PC-9 (cell line): ENCODE data around the gene CTSE. TPM values are rescaled to one million over a fixed set of nuclear protein-coding genes. Genes with fewer than 3 reads are reported as not detected.

Source experiments
- BruUV-seq: library from RNA; stranded (reverse); fragments of 400-500 nt; replicated peaks from 2 replicates; lab custom pipeline; 2021; lab: Mats Ljungman, UMichigan
- CTCF ChIA-PET: fragments of 300-600 bp; sonication (Branson Sonifier 250); formaldehyde crosslinking; loops from one replicate; lab custom pipeline; 2022; ENCODE audit warnings: antibody characterized with exemption; lab: Charles Lee
- POLR2A ChIA-PET: fragments of 300-600 bp; sonication (Branson Sonifier 250); formaldehyde crosslinking; loops from one replicate; lab custom pipeline; 2022; ENCODE audit warnings: antibody characterized with exemption; ENCODE audit not compliant: unreplicated experiment; lab: Charles Lee
- DNase-seq, 2 experiments: peaks; one replicate each; pipeline versions ENCODE4 v3.0.0 to v3.0.0-alpha.2; 2015 to 2022; ENCODE audit warnings: mixed read lengths in 1 of 2
- H2AFZ ChIP-seq: fragments of 200-600 bp; sonication (generic); 2 replicates; pipeline ENCODE4 v1.8.1; 2017; ENCODE audit warnings: antibody characterized with exemption
- H3F3A ChIP-seq: fragments of 200-600 bp; sonication (generic); 2 replicates; pipeline ENCODE4 v1.8.1; 2017; ENCODE audit warnings: antibody characterized with exemption, mild to moderate bottlenecking, low read depth; ENCODE audit not compliant: insufficient read depth
- H3K27ac ChIP-seq: fragments of 200-600 bp; sonication (generic); 2 replicates; pipeline ENCODE4 v1.6.1; 2016; ENCODE audit warnings: mixed run types
- H3K27me3 ChIP-seq: fragments of 200-600 bp; sonication (generic); 2 replicates; pipeline ENCODE4 v1.6.1; 2016; ENCODE audit warnings: low read depth, mixed run types; ENCODE audit not compliant: insufficient read depth
- H3K36me3 ChIP-seq: fragments of 200-600 bp; sonication (generic); 2 replicates; pipeline ENCODE4 v1.6.1; 2016; ENCODE audit warnings: low read depth, mixed run types
- H3K4me1 ChIP-seq: fragments of 200-600 bp; sonication (generic); replicated peaks from 2 replicates; pipeline ENCODE4 v1.6.1; 2016; ENCODE audit warnings: mixed run types; ENCODE audit not compliant: insufficient read depth
- H3K4me2 ChIP-seq: fragments of 200-600 bp; sonication (generic); 2 replicates; pipeline ENCODE4 v1.6.1; 2017; ENCODE audit warnings: mixed run types
- H3K4me3 ChIP-seq: fragments of 200-600 bp; sonication (generic); 2 replicates; pipeline ENCODE4 v1.6.1; 2016; ENCODE audit warnings: mixed run types
- H3K79me2 ChIP-seq: fragments of 200-600 bp; sonication (generic); 2 replicates; pipeline ENCODE4 v1.6.1; 2017; ENCODE audit warnings: low read depth, mixed run types
- H3K9me2 ChIP-seq: fragments of 200-600 bp; sonication (generic); 2 replicates; pipeline ENCODE4 v1.8.1; 2017; ENCODE audit warnings: mild to moderate bottlenecking; ENCODE audit not compliant: insufficient read depth
- H3K9me3 ChIP-seq: fragments of 200-600 bp; sonication (generic); 2 replicates; pipeline ENCODE4 v1.8.1; 2016; ENCODE audit warnings: low read depth; ENCODE audit not compliant: insufficient read depth
- H4K20me1 ChIP-seq: fragments of 200-600 bp; sonication (generic); 2 replicates; pipeline ENCODE4 v1.8.1; 2017; ENCODE audit not compliant: insufficient read depth
- EZH2 ChIP-seq: fragments of 200-600 bp; sonication (generic); IDR thresholded peaks from 2 replicates; pipeline ENCODE4 v1.8.0; 2017; ENCODE audit warnings: antibody characterized with exemption, low read depth
- intact Hi-C: fragments of 100-400 bp; cut with micrococcal nuclease; formaldehyde crosslinking; loops from one replicate; pipeline ENCODE4 v1.10.0; 2022; ENCODE audit not compliant: unreplicated experiment
- total RNA-seq: library from RNA; stranded (reverse); gene quantifications from 2 replicates; pipeline ENCODE4 v1.2.3, GENCODE V29; 2021
- TF ChIP-seq, protein P1 (sequence below): fragments of 200-600 bp; sonication (generic); conservative IDR thresholded peaks from 2 replicates; pipeline ENCODE4 v1.6.1; 2017; ENCODE audit warnings: mixed run types, antibody characterized with exemption, mild to moderate bottlenecking, moderate library complexity

The CTSE gene
- total RNA-seq, 1 experiment from 2014 or later, result 1.2 TPM

DNA sequence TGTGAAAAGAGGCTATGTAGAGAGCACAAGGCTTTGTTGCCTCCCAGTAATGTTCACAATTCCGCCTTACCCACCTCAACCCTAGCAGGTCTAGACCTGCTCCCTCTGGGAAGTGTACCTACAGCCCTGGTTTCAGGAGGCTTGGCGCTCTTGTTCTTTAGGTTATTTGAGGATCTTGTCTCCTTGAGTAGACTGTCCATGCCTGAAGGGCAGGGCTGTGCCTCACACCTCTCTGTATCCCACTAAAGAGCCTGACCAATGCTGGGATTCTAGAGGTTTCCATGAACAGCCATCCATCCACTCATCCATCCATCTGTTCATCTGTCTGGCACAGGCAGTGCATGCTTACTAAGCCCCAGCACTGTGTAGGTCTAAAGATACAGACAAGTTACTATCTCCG, 21.5 kb downstream of the CTSE start:
- no peak for TF ChIP-seq EZH2
- TF ChIP-seq, protein P1, sequence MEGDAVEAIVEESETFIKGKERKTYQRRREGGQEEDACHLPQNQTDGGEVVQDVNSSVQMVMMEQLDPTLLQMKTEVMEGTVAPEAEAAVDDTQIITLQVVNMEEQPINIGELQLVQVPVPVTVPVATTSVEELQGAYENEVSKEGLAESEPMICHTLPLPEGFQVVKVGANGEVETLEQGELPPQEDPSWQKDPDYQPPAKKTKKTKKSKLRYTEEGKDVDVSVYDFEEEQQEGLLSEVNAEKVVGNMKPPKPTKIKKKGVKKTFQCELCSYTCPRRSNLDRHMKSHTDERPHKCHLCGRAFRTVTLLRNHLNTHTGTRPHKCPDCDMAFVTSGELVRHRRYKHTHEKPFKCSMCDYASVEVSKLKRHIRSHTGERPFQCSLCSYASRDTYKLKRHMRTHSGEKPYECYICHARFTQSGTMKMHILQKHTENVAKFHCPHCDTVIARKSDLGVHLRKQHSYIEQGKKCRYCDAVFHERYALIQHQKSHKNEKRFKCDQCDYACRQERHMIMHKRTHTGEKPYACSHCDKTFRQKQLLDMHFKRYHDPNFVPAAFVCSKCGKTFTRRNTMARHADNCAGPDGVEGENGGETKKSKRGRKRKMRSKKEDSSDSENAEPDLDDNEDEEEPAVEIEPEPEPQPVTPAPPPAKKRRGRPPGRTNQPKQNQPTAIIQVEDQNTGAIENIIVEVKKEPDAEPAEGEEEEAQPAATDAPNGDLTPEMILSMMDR, result no peak
- Histone ChIP-seq H3K4me2 (no peak overlapping the region), H3K4me3 (no peak overlapping the region), H3K79me2 (no peaks in the 10 kb centered on the region), H3F3A (peaks cover 21% of the 10 kb centered on the region; the same call in 1 of the 2 replicates), H2AFZ (no peak overlapping the region), H3K9me2 (no peaks in the 10 kb centered on the region), H4K20me1 (no peaks in the 10 kb centered on the region), H3K27me3 (no peaks in the 10 kb centered on the region), H3K27ac (no peak overlapping the region), H3K36me3 (no peaks in the 10 kb centered on the region), H3K9me3 (no peaks in the 10 kb centered on the region), H3K4me1 (peaks cover 15% of the 10 kb centered on the region)
- no peak for DNase-seq
- intact Hi-C loops, result no loop called here
- ChIA-PET CTCF (no interaction called here), POLR2A (no interaction called here)
- no TSS peak for BruUV-seq

DNA sequence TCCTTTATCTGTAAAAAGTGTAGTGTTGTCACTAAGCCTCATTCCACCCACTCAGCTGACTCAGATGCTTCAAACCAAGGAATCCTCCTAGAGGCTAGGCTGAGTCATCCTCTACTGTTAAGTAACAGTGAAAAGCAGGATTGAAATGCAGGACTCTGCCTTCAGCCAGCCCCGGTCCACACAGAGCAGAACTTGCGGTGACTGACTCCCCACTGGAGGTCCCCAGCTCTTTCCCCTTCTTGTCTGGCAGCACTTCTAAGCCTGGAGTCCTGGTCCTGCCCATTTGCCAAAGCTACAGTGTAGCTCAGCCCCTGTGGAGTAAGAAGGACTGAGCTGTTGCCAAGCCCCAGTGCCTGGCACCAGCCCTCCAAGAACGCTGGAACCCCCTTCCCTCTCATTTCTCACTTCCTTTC, 22.2 kb downstream of the CTSE start:
- Histone ChIP-seq H3K27ac (no peak overlapping the region), H3K9me3 (no peaks in the 10 kb centered on the region), H3K36me3 (no peaks in the 10 kb centered on the region), H3K27me3 (no peaks in the 10 kb centered on the region), H3F3A (peaks cover 21% of the 10 kb centered on the region; the same call in 1 of the 2 replicates), H3K4me2 (peak overlapping the region; percentile 49), H4K20me1 (no peaks in the 10 kb centered on the region), H3K9me2 (no peaks in the 10 kb centered on the region), H2AFZ (no peak overlapping the region), H3K79me2 (no peaks in the 10 kb centered on the region), H3K4me3 (no peak overlapping the region), H3K4me1 (peaks cover 15% of the 10 kb centered on the region)
- DNase-seq, result peak; percentile 37 to 77
- CTCF ChIA-PET, result interaction anchor here (0.7 to 0.8 kb wide), 2 partner anchors 9 to 12 kb away, joined by 3 to 4 read pairs; no protein-coding TSS in a partner anchor
- TF ChIP-seq, protein P1, result no peak
- TF ChIP-seq EZH2, result no peak
- no TSS peak for BruUV-seq
- POLR2A ChIA-PET, result interaction anchor here (0.6 to 0.8 kb wide), 2 partner anchors 152 to 477 kb away, joined by 4 read pairs; partner anchors contain the start of gene PM20D1
- intact Hi-C loops, result no loop called here

DNA sequence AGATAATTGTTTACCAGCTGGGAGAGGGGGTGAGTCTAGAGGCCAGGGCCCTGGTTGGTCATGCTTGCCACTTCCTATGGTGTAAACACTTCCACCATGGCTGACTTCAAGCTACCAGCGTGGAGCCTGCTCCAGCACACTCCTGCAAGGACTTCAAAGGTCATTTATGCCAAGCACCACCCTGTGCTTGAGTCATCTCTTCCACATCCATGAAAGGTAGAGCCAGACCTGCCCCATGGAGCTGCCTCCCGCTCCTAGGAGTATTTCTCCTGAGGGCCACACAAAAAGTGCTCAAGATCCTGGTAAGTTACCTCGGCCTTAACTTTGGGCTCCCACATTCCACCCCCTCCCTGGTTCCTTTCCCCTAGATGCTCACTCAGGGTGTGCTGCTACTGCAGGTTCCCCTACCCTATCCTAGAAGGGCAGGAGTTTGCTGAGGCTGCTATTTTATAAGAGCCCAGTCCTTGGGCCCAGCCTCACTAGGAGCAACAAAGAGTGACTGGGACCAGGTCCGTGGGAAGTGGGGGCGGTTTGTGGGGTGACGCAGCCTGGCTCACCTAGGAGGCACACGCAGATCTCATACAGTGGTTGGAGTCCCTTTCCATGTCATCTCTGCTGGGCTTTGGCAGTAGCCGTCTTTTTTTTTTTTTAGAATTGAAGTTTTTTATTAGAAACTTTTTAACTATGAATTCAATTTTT, 22.9 kb downstream of the CTSE start:
- Histone ChIP-seq H3K36me3 (no peaks in the 10 kb centered on the region), H3K79me2 (no peaks in the 10 kb centered on the region), H3K27me3 (no peaks in the 10 kb centered on the region), H3K9me3 (no peaks in the 10 kb centered on the region), H4K20me1 (no peaks in the 10 kb centered on the region), H3K9me2 (no peaks in the 10 kb centered on the region), H3K4me3 (no peak overlapping the region), H3F3A (peaks cover 21% of the 10 kb centered on the region; the same call in 1 of the 2 replicates), H3K4me2 (peak overlapping the region; percentile 49; the same call in 1 of the 2 replicates), H3K27ac (no peak overlapping the region), H2AFZ (no peak overlapping the region), H3K4me1 (peaks cover 15% of the 10 kb centered on the region)
- no peak for TF ChIP-seq EZH2
- TF ChIP-seq, protein P1, result no peak
- intact Hi-C loops, result no loop called here
- DNase-seq, result no peak
- no TSS peak for BruUV-seq
- ChIA-PET CTCF (interaction anchor here (0.7 to 0.8 kb wide), 2 partner anchors 8 to 11 kb away, joined by 3 to 4 read pairs; no protein-coding TSS in a partner anchor), POLR2A (interaction anchor here (0.6 to 0.8 kb wide), 2 partner anchors 151 to 476 kb away, joined by 4 read pairs; partner anchors contain the start of gene PM20D1)
